GM12865 (cell line): Measurements from ENCODE around the gene SLC6A7.

Experiments used
- DNase-seq: peaks from one replicate; pipeline ENCODE4 v3.0.0; 2010; ENCODE audit warnings: low read depth
- H3K4me3 ChIP-seq: 2 replicates; pipeline ENCODE4 v1.5.1; 2011; ENCODE audit warnings: mild to moderate bottlenecking, low read depth, low read length, control low read depth
- CTCF ChIP-seq: IDR thresholded peaks from 2 replicates; pipeline ENCODE4 v1.5.1; 2011; ENCODE audit warnings: low read length, control low read depth, low read depth, inconsistent platforms; ENCODE audit not compliant: insufficient read depth; ENCODE audit errors: missing control alignments

SLC6A7 gene

GRCh38 chr5:150144246-150144801, 45.5 kb upstream of the SLC6A7 start:
- no peak for DNase-seq
- H3K4me3 ChIP-seq = no peak overlapping the region
- TF ChIP-seq CTCF = no peak

DNA sequence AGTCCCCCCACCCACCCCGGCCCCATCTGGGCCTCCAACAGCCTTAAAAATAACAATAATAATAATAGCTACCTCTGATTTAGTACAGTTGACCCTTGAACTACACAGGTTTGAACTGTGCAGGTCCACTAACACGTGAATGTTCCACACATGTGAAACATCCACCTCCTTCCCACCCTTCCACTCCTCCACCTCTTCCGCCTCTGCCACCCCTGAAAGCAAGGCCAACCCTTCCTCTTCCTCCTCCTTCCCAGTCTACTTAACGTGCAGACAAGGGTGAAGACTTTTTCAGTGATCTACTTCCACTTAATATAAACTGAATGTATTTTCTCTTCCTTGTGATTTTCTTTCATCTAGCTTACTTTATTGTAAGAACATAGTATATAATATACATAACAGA, 45.0 kb upstream of the SLC6A7 start:
- TF ChIP-seq CTCF = no peak
- DNase-seq = no peak
- H3K4me3 ChIP-seq = no peak overlapping the region

DNA sequence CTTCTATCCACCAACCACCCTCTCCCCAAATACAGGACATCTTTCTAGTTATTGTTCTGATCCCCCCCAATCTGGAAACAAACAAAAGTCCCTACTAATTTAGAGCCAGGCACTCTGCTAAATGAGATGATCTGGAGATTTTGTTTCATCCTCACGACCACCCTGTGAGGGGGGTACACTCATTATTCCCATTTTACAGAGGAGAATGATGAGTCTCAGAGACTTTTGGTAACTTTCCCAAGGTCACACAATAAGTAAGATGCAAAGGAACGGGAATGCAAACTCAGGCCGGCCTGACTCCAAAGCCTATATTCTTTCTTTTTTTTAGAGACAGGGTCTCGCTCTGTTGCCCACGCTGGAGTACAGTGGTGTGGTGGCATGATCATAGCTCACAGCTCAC, 43.6 kb upstream of the SLC6A7 start:
- H3K4me3 ChIP-seq = no peak overlapping the region
- no peak for TF ChIP-seq CTCF
- DNase-seq = no peak

GRCh38 chr5:150146862-150147601, 42.8 kb upstream of the SLC6A7 start:
- no peak for DNase-seq

GRCh38 chr5:150147670-150148069, 42.2 kb upstream of the SLC6A7 start:
- no peak for TF ChIP-seq CTCF
- no peak for DNase-seq
- no peak overlapping the region for H3K4me3 ChIP-seq

More at GRCh38 chr5:150146862-150147601, 42.8 kb upstream of the SLC6A7 start:
- no peak for TF ChIP-seq CTCF
- no peak overlapping the region for H3K4me3 ChIP-seq

- H3K4me3 ChIP-seq = no peak overlapping the region
- no peak for DNase-seq
Observed at GRCh38 chr5:150148117-150148927, 41.5 kb upstream of the SLC6A7 start.

More at GRCh38 chr5:150148117-150148927, 41.5 kb upstream of the SLC6A7 start:
- no peak for TF ChIP-seq CTCF
